Measurements from ENCODE around the gene IRX4.

The IRX4 gene

GRCh38 chr5:1882337-1883119 lies at the start of gene IRX4:
Gene IRX4 (minus strand): TSS chr5:1882925. CDS start chr5:1882647, 278 bp downstream.
- DNase-seq, result no peak

- DNase-seq, result no peak
Observed at GRCh38 chr5:1931604-1932231, 49.0 kb upstream of the IRX4 start.

GRCh38 chr5:1930880-1931603 lies 48.3 kb upstream of the IRX4 start:
- DNase-seq, result no peak

- DNase-seq, result no peak
Observed at GRCh38 chr5:1930501-1930879, 47.8 kb upstream of the IRX4 start.

GRCh38 chr5:1929108-1929991 lies 46.6 kb upstream of the IRX4 start:
- DNase-seq, result no peak

- DNase-seq, result no peak
Observed at GRCh38 chr5:1926471-1927341, 44.0 kb upstream of the IRX4 start.

GRCh38 chr5:1926071-1926440 lies 43.3 kb upstream of the IRX4 start:
- no peak for DNase-seq

GRCh38 chr5:1925111-1926070 lies 42.7 kb upstream of the IRX4 start:
- no peak for DNase-seq

- DNase-seq, result no peak
Observed at GRCh38 chr5:1923766-1924165, 41.0 kb upstream of the IRX4 start.

- DNase-seq, result no peak
Observed at GRCh38 chr5:1923341-1923740, 40.6 kb upstream of the IRX4 start.

GRCh38 chr5:1921711-1922110 lies 39.0 kb upstream of the IRX4 start:
- no peak for DNase-seq

GRCh38 chr5:1919750-1920149 lies 37.0 kb upstream of the IRX4 start:
- no peak for DNase-seq

- DNase-seq, result no peak
Observed at GRCh38 chr5:1919209-1919566, 36.5 kb upstream of the IRX4 start.

GRCh38 chr5:1918488-1919208 lies 35.9 kb upstream of the IRX4 start:
- no peak for DNase-seq

GRCh38 chr5:1917830-1918487 lies 35.2 kb upstream of the IRX4 start:
- no peak for DNase-seq

- DNase-seq, result no peak
Observed at GRCh38 chr5:1916041-1917001, 33.6 kb upstream of the IRX4 start.

- no peak for DNase-seq
Observed at GRCh38 chr5:1915316-1915715, 32.6 kb upstream of the IRX4 start.

- DNase-seq, result no peak
Observed at GRCh38 chr5:1914471-1914870, 31.7 kb upstream of the IRX4 start.

Data from NCI-H82 (cell line).